Adrenal gland (tissue), 5 donors: Measurements from ENCODE around the gene MET.

Experiments
- POLR2A ChIP-seq, 2 donors: fragments of 450-650 bp; IDR thresholded peaks; one replicate each; pipeline ENCODE4 v1.6.1; 2017; ENCODE audit warnings: antibody characterized with exemption in 2 of 2, mild to moderate bottlenecking in 2 of 2, moderate library complexity in 1 of 2
- TF ChIP-seq, protein P1 (sequence below), 6 experiments: fragments of 450-650 bp in 4 of 6; fragments of 200-600 bp in 2 of 6; sonication (generic) in 1 of 6; IDR thresholded peaks; 1 replicate in 5 of 6; 2 replicates in 1 of 6; pipeline versions ENCODE4 v1.5.1 to v1.8.0; 2016 to 2021; ENCODE audit warnings: antibody characterized with exemption in 6 of 6, mild to moderate bottlenecking in 2 of 6, moderate library complexity in 1 of 6
- donor health status: DM: no; HTN: no; CAD: no.

DNA sequence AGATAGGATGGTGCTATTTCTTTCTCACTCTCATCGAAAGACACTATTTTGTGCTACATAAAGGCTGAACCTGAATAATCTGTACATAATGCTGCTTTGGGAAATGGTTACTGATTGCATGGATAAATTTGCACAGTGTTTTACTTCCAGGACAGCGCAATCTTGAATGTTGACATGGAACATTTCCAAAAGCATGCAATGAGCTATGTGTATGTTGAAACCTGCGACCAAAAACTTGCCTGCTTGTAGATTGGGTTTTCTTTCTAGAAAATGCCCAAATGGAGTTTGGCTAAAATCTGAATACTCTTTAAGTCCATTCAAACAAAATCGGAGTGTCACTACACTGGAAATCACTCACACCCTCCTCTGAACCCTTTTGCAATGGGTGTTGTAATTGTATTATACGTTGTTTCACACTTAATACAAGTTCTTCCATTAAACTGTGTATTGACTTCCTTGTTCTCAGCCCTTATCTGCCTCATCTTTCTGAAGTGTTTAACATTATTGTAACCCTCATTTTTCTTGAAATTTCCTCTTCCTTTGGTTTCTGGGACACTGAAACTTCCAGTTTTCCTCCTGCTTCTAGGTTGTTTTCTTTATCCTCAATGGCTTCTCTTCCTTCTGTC lies 116.7 kb downstream of the MET start:
- TF ChIP-seq, protein P1, sequence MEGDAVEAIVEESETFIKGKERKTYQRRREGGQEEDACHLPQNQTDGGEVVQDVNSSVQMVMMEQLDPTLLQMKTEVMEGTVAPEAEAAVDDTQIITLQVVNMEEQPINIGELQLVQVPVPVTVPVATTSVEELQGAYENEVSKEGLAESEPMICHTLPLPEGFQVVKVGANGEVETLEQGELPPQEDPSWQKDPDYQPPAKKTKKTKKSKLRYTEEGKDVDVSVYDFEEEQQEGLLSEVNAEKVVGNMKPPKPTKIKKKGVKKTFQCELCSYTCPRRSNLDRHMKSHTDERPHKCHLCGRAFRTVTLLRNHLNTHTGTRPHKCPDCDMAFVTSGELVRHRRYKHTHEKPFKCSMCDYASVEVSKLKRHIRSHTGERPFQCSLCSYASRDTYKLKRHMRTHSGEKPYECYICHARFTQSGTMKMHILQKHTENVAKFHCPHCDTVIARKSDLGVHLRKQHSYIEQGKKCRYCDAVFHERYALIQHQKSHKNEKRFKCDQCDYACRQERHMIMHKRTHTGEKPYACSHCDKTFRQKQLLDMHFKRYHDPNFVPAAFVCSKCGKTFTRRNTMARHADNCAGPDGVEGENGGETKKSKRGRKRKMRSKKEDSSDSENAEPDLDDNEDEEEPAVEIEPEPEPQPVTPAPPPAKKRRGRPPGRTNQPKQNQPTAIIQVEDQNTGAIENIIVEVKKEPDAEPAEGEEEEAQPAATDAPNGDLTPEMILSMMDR (IDR thresholded peaks at IDR 0.05): no peak
- TF ChIP-seq POLR2A (IDR thresholded peaks at IDR 0.05): no peak
